Brain microvascular endothelial cell (primary cell): Measurements from ENCODE around the gene CACNA2D3.

Experiments
- DNase-seq: peaks from one replicate; pipeline ENCODE4 v3.0.0-alpha.2; 2020
- H3K27ac ChIP-seq: fragments of 250-450 bp; sonication (Bioruptor Pico); 2 replicates; pipeline ENCODE4 v1.5.1; 2020; ENCODE audit warnings: mild to moderate bottlenecking, moderate library complexity
- H3K27me3 ChIP-seq: fragments of 250-450 bp; sonication (Bioruptor Pico); replicated peaks from 2 replicates; pipeline ENCODE4 v1.5.1; 2020; ENCODE audit warnings: mild to moderate bottlenecking
- H3K36me3 ChIP-seq: fragments of 250-450 bp; sonication (Bioruptor Pico); replicated peaks from 2 replicates; pipeline ENCODE4 v1.5.1; 2020; ENCODE audit warnings: mild to moderate bottlenecking
- H3K4me3 ChIP-seq: 2 replicates; pipeline ENCODE4 v1.5.1; 2011; ENCODE audit warnings: low read depth, mild to moderate bottlenecking, control low read depth, low read length, moderate library complexity
- in situ Hi-C: cut with HindIII; loops from 2 replicates; pipeline ENCODE4 v1.10.0; 2017; ENCODE audit warnings: low sequenced_read_pairs, low pct_ligation_motif_present
- TF ChIP-seq, protein P1 (sequence below): IDR thresholded peaks from 2 replicates; pipeline ENCODE4 v1.5.1; 2011; ENCODE audit warnings: low read depth, mild to moderate bottlenecking, moderate library complexity, low read length, control low read depth, inconsistent platforms; ENCODE audit errors: missing control alignments

The CACNA2D3 gene

DNA sequence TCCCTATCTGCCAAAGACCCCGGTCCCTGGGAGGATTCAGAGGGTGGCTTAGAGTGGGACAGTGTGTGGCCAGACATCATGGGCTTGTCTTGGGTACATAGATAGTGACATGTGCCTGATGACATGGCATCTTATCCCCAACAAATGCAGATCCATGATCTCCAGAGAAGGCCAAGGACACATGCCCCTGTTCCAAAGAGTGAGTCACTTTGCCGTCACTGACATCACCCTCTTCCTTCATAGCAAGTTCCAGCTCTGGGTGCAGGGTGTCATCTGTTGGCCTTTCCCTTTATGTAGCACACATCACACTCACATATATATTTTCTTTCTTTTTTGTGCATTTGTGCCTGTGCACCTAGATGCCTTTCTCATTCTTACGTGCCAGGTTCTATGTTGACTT, 455.0 kb downstream of the CACNA2D3 start:
- Histone ChIP-seq H3K4me3 (no peak overlapping the region), H3K27me3 (no peaks in the 10 kb centered on the region), H3K27ac (no peak overlapping the region), H3K36me3 (no peaks in the 10 kb centered on the region)
- no peak for DNase-seq
- TF ChIP-seq, protein P1, sequence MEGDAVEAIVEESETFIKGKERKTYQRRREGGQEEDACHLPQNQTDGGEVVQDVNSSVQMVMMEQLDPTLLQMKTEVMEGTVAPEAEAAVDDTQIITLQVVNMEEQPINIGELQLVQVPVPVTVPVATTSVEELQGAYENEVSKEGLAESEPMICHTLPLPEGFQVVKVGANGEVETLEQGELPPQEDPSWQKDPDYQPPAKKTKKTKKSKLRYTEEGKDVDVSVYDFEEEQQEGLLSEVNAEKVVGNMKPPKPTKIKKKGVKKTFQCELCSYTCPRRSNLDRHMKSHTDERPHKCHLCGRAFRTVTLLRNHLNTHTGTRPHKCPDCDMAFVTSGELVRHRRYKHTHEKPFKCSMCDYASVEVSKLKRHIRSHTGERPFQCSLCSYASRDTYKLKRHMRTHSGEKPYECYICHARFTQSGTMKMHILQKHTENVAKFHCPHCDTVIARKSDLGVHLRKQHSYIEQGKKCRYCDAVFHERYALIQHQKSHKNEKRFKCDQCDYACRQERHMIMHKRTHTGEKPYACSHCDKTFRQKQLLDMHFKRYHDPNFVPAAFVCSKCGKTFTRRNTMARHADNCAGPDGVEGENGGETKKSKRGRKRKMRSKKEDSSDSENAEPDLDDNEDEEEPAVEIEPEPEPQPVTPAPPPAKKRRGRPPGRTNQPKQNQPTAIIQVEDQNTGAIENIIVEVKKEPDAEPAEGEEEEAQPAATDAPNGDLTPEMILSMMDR = no peak
- in situ Hi-C loops = no loop called here

DNA sequence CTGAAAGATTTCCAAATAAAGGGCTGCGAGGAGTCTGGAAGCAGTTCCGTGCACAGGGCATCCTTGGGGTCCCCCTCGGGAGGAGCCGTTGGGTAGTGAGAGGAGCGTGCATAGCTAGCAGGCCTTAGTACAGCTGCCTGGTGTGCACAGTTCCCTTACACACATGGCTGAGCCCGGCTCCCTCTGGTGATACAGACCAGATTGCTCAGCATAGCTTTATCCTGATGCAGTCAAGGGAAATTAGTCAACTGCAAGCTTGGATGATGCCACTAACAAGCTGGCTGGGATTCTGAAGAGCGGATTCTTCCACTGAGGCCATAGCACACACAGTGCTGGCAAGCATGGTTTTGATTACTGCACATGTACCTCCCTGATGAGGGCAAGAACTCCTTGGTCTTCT, 456.1 kb downstream of the CACNA2D3 start:
- no peaks in the 10 kb centered on the region for H3K36me3 ChIP-seq
- no peaks in the 10 kb centered on the region for H3K27me3 ChIP-seq
- no peak overlapping the region for H3K4me3 ChIP-seq
- no peak for DNase-seq
- in situ Hi-C loops = no loop called here
- TF ChIP-seq, protein P1 = no peak
- H3K27ac ChIP-seq = no peak overlapping the region

DNA sequence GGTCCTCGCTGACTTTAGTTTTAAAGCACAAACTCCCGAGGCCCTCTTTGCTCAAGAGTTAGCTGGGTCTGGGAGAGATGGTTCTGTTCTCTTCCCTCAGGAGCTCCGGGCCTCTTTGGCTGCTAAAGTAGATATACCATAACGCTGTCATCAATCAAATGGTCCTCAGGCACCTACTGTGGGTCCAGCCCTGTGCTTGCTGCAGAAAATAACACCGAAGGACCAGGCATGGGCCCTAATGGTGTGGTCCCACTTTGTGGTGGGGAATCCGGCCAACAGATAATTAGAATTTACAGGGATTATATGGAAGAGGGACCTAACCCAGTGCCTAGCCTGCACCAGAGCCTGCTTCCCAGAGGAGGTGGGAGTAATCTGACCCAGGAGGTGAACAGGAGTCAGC, 458.1 kb downstream of the CACNA2D3 start:
- in situ Hi-C loops = no loop called here
- Histone ChIP-seq H3K4me3 (no peak overlapping the region), H3K27me3 (no peaks in the 10 kb centered on the region), H3K27ac (no peak overlapping the region), H3K36me3 (no peaks in the 10 kb centered on the region)
- TF ChIP-seq, protein P1 = no peak
- no peak for DNase-seq

DNA sequence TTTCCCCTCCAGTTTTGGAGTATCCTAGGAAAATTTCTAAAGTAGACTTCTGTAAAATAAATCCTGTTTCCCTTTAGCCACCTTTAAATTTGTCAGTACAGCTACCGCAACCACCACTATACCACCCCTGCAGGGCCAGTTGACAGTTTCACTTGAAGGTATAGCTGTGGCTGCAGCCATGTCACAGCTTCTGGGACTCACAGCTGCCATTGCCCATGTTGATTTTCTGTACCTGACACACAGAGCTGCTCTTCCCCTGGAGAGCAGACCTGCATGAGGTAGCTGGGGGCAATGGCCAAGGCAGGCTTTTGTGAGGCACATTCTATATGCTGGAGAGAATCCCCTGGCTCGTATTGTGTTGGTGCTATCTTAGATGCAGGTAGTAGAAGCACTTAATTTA, 460.1 kb downstream of the CACNA2D3 start:
- Histone ChIP-seq H3K4me3 (no peak overlapping the region), H3K27me3 (no peaks in the 10 kb centered on the region), H3K27ac (no peak overlapping the region), H3K36me3 (no peaks in the 10 kb centered on the region)
- DNase-seq = no peak
- in situ Hi-C loops = no loop called here
- TF ChIP-seq, protein P1 = no peak

DNA sequence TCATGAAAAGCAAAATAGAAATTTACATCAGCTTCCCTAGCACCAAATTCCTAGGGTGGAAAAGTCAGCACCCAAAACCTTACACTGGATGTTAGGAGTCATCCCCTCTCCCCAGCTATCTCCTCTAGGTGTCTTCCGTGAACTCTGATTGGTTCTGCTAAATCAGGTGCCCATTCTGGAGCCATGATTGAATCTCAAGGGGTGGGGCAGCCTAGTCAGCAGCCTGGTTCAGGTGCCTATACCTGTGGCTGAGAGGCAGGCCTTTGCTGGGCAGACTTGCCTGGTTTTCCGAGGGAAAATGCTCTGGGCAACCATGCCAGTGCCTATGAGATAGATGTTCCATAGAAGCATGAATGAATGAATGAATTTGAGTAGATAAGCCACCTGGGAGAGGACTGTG, 468.8 kb downstream of the CACNA2D3 start:
- Histone ChIP-seq H3K36me3 (no peaks in the 10 kb centered on the region), H3K27me3 (no peaks in the 10 kb centered on the region), H3K27ac (no peak overlapping the region), H3K4me3 (no peak overlapping the region)
- TF ChIP-seq, protein P1 = no peak
- DNase-seq = no peak
- in situ Hi-C loops = no loop called here

DNA sequence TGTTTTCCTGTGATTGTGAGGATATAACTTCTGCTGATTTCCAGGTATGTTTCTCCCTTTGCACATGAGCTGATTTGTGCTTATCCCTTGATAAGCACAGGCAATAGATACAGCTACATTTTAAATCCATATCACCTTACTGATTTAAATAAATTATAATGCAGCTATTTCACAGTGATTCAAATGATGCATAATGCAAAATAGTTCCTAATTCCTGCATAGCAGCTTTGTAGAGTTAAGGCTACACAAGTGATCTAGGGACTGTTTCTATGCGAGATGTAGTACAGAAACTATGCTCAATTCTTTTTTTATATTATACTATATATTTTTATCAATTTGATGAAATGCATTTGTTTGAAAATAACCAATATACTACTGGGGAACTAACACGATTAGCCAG, 471.3 kb downstream of the CACNA2D3 start:
- Histone ChIP-seq H3K27me3 (no peaks in the 10 kb centered on the region), H3K4me3 (no peak overlapping the region), H3K36me3 (no peaks in the 10 kb centered on the region), H3K27ac (no peak overlapping the region)
- TF ChIP-seq, protein P1 = no peak
- in situ Hi-C loops = no loop called here
- DNase-seq = no peak
